ENCODE results near the gene TOR2A.

The TOR2A gene

GRCh38 chr9:127739614-127740330 lies 4.7 kb upstream of the TOR2A start:
- H3K27ac ChIP-seq (ENCODE audit: low read depth, low read length): no peak overlapping the region
- no peak overlapping the region for H3K4me3 ChIP-seq (ENCODE audit: low read depth, low read length)
- no peak overlapping the region for H3K9ac ChIP-seq (ENCODE audit: low read depth, low read length)
- no peaks in the 10 kb centered on the region; the same call in 1 of the 2 replicates for H3K36me3 ChIP-seq (ENCODE audit: control insufficient read depth, insufficient read depth, low read length)
- no peaks in the 10 kb centered on the region for H3K9me3 ChIP-seq (ENCODE audit: control insufficient read depth, insufficient read depth, low read length)
- no peaks in the 10 kb centered on the region for H3K27me3 ChIP-seq (ENCODE audit: control insufficient read depth, insufficient read depth, low read length)
- peaks cover 3% of the 10 kb centered on the region; the same call in 1 of the 2 replicates for H3K4me1 ChIP-seq (ENCODE audit: control insufficient read depth, insufficient read depth, low read length)

- Histone ChIP-seq H3K36me3 (ENCODE audit: control insufficient read depth, insufficient read depth, low read length) (no peaks in the 10 kb centered on the region; the same call in 1 of the 2 replicates), H3K9me3 (ENCODE audit: control insufficient read depth, insufficient read depth, low read length) (no peaks in the 10 kb centered on the region), H3K4me3 (ENCODE audit: low read depth, low read length) (no peak overlapping the region), H3K4me1 (ENCODE audit: control insufficient read depth, insufficient read depth, low read length) (peaks cover 9% of the 10 kb centered on the region; the same call in 1 of the 2 replicates), H3K9ac (ENCODE audit: low read depth, low read length) (no peak overlapping the region), H3K27ac (ENCODE audit: low read depth, low read length) (no peak overlapping the region), H3K27me3 (ENCODE audit: control insufficient read depth, insufficient read depth, low read length) (no peaks in the 10 kb centered on the region)
These were observed 3.6 kb upstream of the TOR2A start for GRCh38 chr9:127738666-127739065.

GRCh38 chr9:127735530-127736185 lies 564 bp upstream of the TOR2A start:
- Histone ChIP-seq H3K27ac (ENCODE audit: low read depth, low read length) (no peak overlapping the region), H3K9ac (ENCODE audit: low read depth, low read length) (no peak overlapping the region), H3K36me3 (ENCODE audit: control insufficient read depth, insufficient read depth, low read length) (no peaks in the 10 kb centered on the region; the same call in 1 of the 2 replicates), H3K4me1 (ENCODE audit: control insufficient read depth, insufficient read depth, low read length) (peaks cover 9% of the 10 kb centered on the region; the same call in 1 of the 2 replicates), H3K9me3 (ENCODE audit: control insufficient read depth, insufficient read depth, low read length) (no peaks in the 10 kb centered on the region), H3K4me3 (ENCODE audit: low read depth, low read length) (peak overlapping the region; percentile 33; the same call in 1 of the 2 replicates), H3K27me3 (ENCODE audit: control insufficient read depth, insufficient read depth, low read length) (no peaks in the 10 kb centered on the region)

- Histone ChIP-seq H3K4me3 (ENCODE audit: low read depth, low read length) (peak overlapping the region; percentile 74), H3K27me3 (ENCODE audit: control insufficient read depth, insufficient read depth, low read length) (no peaks in the 10 kb centered on the region), H3K9me3 (ENCODE audit: control insufficient read depth, insufficient read depth, low read length) (no peaks in the 10 kb centered on the region), H3K36me3 (ENCODE audit: control insufficient read depth, insufficient read depth, low read length) (no peaks in the 10 kb centered on the region; the same call in 1 of the 2 replicates), H3K27ac (ENCODE audit: low read depth, low read length) (no peak overlapping the region), H3K9ac (ENCODE audit: low read depth, low read length) (peak overlapping the region; percentile 33; the same call in 1 of the 2 replicates), H3K4me1 (ENCODE audit: control insufficient read depth, insufficient read depth, low read length) (peaks cover 9% of the 10 kb centered on the region; the same call in 1 of the 2 replicates)
These were observed 797 bp downstream of the TOR2A start for GRCh38 chr9:127734247-127734746.

- H3K9ac ChIP-seq (ENCODE audit: low read depth, low read length): no peak overlapping the region
- no peak overlapping the region for H3K27ac ChIP-seq (ENCODE audit: low read depth, low read length)
These were observed 1.5 kb downstream of the TOR2A start for GRCh38 chr9:127733614-127734013.

GRCh38 chr9:127732444-127732843 lies 2.6 kb downstream of the TOR2A start:
- H3K27me3 ChIP-seq (ENCODE audit: control insufficient read depth, insufficient read depth, low read length): no peaks in the 10 kb centered on the region
- H3K27ac ChIP-seq (ENCODE audit: low read depth, low read length): no peak overlapping the region
- H3K9me3 ChIP-seq (ENCODE audit: control insufficient read depth, insufficient read depth, low read length): no peaks in the 10 kb centered on the region
- H3K4me1 ChIP-seq (ENCODE audit: control insufficient read depth, insufficient read depth, low read length): peaks cover 9% of the 10 kb centered on the region; the same call in 1 of the 2 replicates
- no peak overlapping the region for H3K4me3 ChIP-seq (ENCODE audit: low read depth, low read length)
- H3K36me3 ChIP-seq (ENCODE audit: control insufficient read depth, insufficient read depth, low read length): no peaks in the 10 kb centered on the region
- H3K9ac ChIP-seq (ENCODE audit: low read depth, low read length): no peak overlapping the region

More at GRCh38 chr9:127733614-127734013, 1.5 kb downstream of the TOR2A start:
- Histone ChIP-seq H3K9me3 (ENCODE audit: control insufficient read depth, insufficient read depth, low read length) (no peaks in the 10 kb centered on the region), H3K27me3 (ENCODE audit: control insufficient read depth, insufficient read depth, low read length) (no peaks in the 10 kb centered on the region), H3K36me3 (ENCODE audit: control insufficient read depth, insufficient read depth, low read length) (no peaks in the 10 kb centered on the region; the same call in 1 of the 2 replicates), H3K4me1 (ENCODE audit: control insufficient read depth, insufficient read depth, low read length) (peaks cover 9% of the 10 kb centered on the region; the same call in 1 of the 2 replicates), H3K4me3 (ENCODE audit: low read depth, low read length) (no peak overlapping the region)

GRCh38 chr9:127731938-127732337 lies 3.2 kb downstream of the TOR2A start:
- Histone ChIP-seq H3K27ac (ENCODE audit: low read depth, low read length) (no peak overlapping the region), H3K9me3 (ENCODE audit: control insufficient read depth, insufficient read depth, low read length) (no peaks in the 10 kb centered on the region), H3K27me3 (ENCODE audit: control insufficient read depth, insufficient read depth, low read length) (no peaks in the 10 kb centered on the region), H3K9ac (ENCODE audit: low read depth, low read length) (no peak overlapping the region), H3K4me3 (ENCODE audit: low read depth, low read length) (no peak overlapping the region), H3K36me3 (ENCODE audit: control insufficient read depth, insufficient read depth, low read length) (no peaks in the 10 kb centered on the region), H3K4me1 (ENCODE audit: control insufficient read depth, insufficient read depth, low read length) (peaks cover 9% of the 10 kb centered on the region; the same call in 1 of the 2 replicates)

- Histone ChIP-seq H3K4me1 (ENCODE audit: control insufficient read depth, insufficient read depth, low read length) (peaks cover 9% of the 10 kb centered on the region; the same call in 1 of the 2 replicates), H3K4me3 (ENCODE audit: low read depth, low read length) (no peak overlapping the region), H3K27ac (ENCODE audit: low read depth, low read length) (no peak overlapping the region), H3K36me3 (ENCODE audit: control insufficient read depth, insufficient read depth, low read length) (no peaks in the 10 kb centered on the region), H3K27me3 (ENCODE audit: control insufficient read depth, insufficient read depth, low read length) (no peaks in the 10 kb centered on the region), H3K9ac (ENCODE audit: low read depth, low read length) (no peak overlapping the region), H3K9me3 (ENCODE audit: control insufficient read depth, insufficient read depth, low read length) (no peaks in the 10 kb centered on the region)
These were observed 4.2 kb downstream of the TOR2A start for GRCh38 chr9:127730799-127731410.

- no peak overlapping the region for H3K9ac ChIP-seq (ENCODE audit: low read depth, low read length)
- H3K27ac ChIP-seq (ENCODE audit: low read depth, low read length): no peak overlapping the region
- no peaks in the 10 kb centered on the region for H3K9me3 ChIP-seq (ENCODE audit: control insufficient read depth, insufficient read depth, low read length)
- peaks cover 5% of the 10 kb centered on the region; the same call in 1 of the 2 replicates for H3K4me1 ChIP-seq (ENCODE audit: control insufficient read depth, insufficient read depth, low read length)
- no peak overlapping the region for H3K4me3 ChIP-seq (ENCODE audit: low read depth, low read length)
- H3K27me3 ChIP-seq (ENCODE audit: control insufficient read depth, insufficient read depth, low read length): no peaks in the 10 kb centered on the region
- H3K36me3 ChIP-seq (ENCODE audit: control insufficient read depth, insufficient read depth, low read length): no peaks in the 10 kb centered on the region
These were observed 4.8 kb downstream of the TOR2A start for GRCh38 chr9:127730262-127730661.

GRCh38 chr9:127729522-127730256 lies 5.4 kb downstream of the TOR2A start:
- Histone ChIP-seq H3K9me3 (ENCODE audit: control insufficient read depth, insufficient read depth, low read length) (no peaks in the 10 kb centered on the region), H3K27me3 (ENCODE audit: control insufficient read depth, insufficient read depth, low read length) (no peaks in the 10 kb centered on the region), H3K4me1 (ENCODE audit: control insufficient read depth, insufficient read depth, low read length) (peaks cover 5% of the 10 kb centered on the region; the same call in 1 of the 2 replicates), H3K4me3 (ENCODE audit: low read depth, low read length) (no peak overlapping the region), H3K36me3 (ENCODE audit: control insufficient read depth, insufficient read depth, low read length) (no peaks in the 10 kb centered on the region), H3K27ac (ENCODE audit: low read depth, low read length) (no peak overlapping the region), H3K9ac (ENCODE audit: low read depth, low read length) (no peak overlapping the region)

Data from HUES48 (cell line).